CD14-positive monocyte (primary cell): Measurements from ENCODE around the gene RPS15. TPM values are rescaled to one million over a fixed set of nuclear protein-coding genes. Genes with fewer than 3 reads are reported as not detected.

Experiments
- DNase-seq, 3 donors: peaks; one replicate each; pipeline ENCODE4 v3.0.0-alpha.2; 2011 to 2022
- H2AFZ ChIP-seq: 2 replicates; pipeline ENCODE4 v1.6.0; 2012; ENCODE audit warnings: mild to moderate bottlenecking, low read depth, low read length, inconsistent platforms; ENCODE audit not compliant: insufficient read depth, poor library complexity, severe bottlenecking
- H3K27ac ChIP-seq, 2 donors: 1 replicate in 1 of 2; 2 replicates in 1 of 2; pipeline ENCODE4 v1.5.1; 2012 to 2013; ENCODE audit warnings: low read length in 2 of 2, control low read depth in 1 of 2, inconsistent platforms in 1 of 2, low read depth in 1 of 2, mild to moderate bottlenecking in 1 of 2
- H3K27me3 ChIP-seq, 2 donors: one replicate each; pipeline versions ENCODE4 v1.6.0 to v1.6.1; 2011 to 2013; ENCODE audit warnings: low read length in 2 of 2; ENCODE audit not compliant: control insufficient read depth in 2 of 2, insufficient read depth in 2 of 2
- H3K36me3 ChIP-seq, 2 donors: replicated peaks in 1 of 2; 1 replicate in 1 of 2; 2 replicates in 1 of 2; pipeline versions ENCODE4 v1.5.1 to v1.6.1; 2012 to 2013; ENCODE audit warnings: low read length in 2 of 2, control low read depth in 1 of 2, inconsistent platforms in 1 of 2, mild to moderate bottlenecking in 1 of 2; ENCODE audit not compliant: insufficient read depth in 2 of 2, control insufficient read depth in 1 of 2
- H3K4me1 ChIP-seq, 2 donors: 1 replicate in 1 of 2; 2 replicates in 1 of 2; pipeline versions ENCODE4 v1.5.1 to v1.6.1; 2012 to 2013; ENCODE audit warnings: low read length in 2 of 2, control low read depth in 1 of 2, inconsistent platforms in 1 of 2, mild to moderate bottlenecking in 1 of 2, moderate library complexity in 1 of 2; ENCODE audit not compliant: insufficient read depth in 2 of 2, control insufficient read depth in 1 of 2
- H3K4me2 ChIP-seq: replicated peaks from 2 replicates; pipeline ENCODE3; 2012; ENCODE audit warnings: low read length, moderate library complexity, mild to moderate bottlenecking; ENCODE audit not compliant: poor library complexity, severe bottlenecking; ENCODE audit errors: extremely low read depth
- H3K4me3 ChIP-seq, 3 experiments: fragments of 200-600 bp in 1 of 3; sonication (generic) in 1 of 3; replicated peaks in 1 of 3; 1 replicate in 2 of 3; 2 replicates in 1 of 3; pipeline ENCODE4 v1.5.1; 2011 to 2013; ENCODE audit warnings: low read length in 3 of 3, mild to moderate bottlenecking in 3 of 3, control low read depth in 2 of 3, low read depth in 2 of 3, inconsistent platforms in 1 of 3, moderate library complexity in 1 of 3
- H3K79me2 ChIP-seq: 2 replicates; pipeline ENCODE4 v1.6.0; 2012; ENCODE audit warnings: mild to moderate bottlenecking, control low read depth, inconsistent platforms, low read length, moderate library complexity; ENCODE audit not compliant: insufficient read depth
- H3K9ac ChIP-seq: 2 replicates; pipeline ENCODE4 v1.6.0; 2017; ENCODE audit warnings: low read length, mild to moderate bottlenecking; ENCODE audit not compliant: insufficient read depth, poor library complexity, severe bottlenecking
- H3K9me3 ChIP-seq, 2 donors: replicated peaks in 1 of 2; 1 replicate in 1 of 2; 2 replicates in 1 of 2; pipeline versions ENCODE4 v1.5.1 to v1.6.1; 2012 to 2013; ENCODE audit warnings: low read length in 2 of 2, control low read depth in 1 of 2; ENCODE audit not compliant: control insufficient read depth in 1 of 2, insufficient read depth in 1 of 2
- H4K20me1 ChIP-seq: 2 replicates; pipeline ENCODE4 v1.6.0; 2012; ENCODE audit warnings: mild to moderate bottlenecking, low read length, control low read depth, moderate library complexity; ENCODE audit not compliant: insufficient read depth
- H3K27ac Mint-ChIP-seq, 7 donors: one replicate each; pipeline ENCODE4 v1.8.0; 2020; ENCODE audit warnings: mild to moderate bottlenecking in 7 of 7, mixed read lengths in 7 of 7, moderate library complexity in 6 of 7, inconsistent platforms in 2 of 7
- H3K27me3 Mint-ChIP-seq, 3 donors: one replicate each; pipeline ENCODE4 v1.8.0; 2021 to 2022; ENCODE audit warnings: low read depth in 3 of 3, mild to moderate bottlenecking in 3 of 3, mixed read lengths in 3 of 3, moderate library complexity in 3 of 3, inconsistent platforms in 1 of 3
- H3K36me3 Mint-ChIP-seq, 2 donors: one replicate each; pipeline ENCODE4 v1.8.0; 2020; ENCODE audit warnings: mixed read lengths in 2 of 2, inconsistent platforms in 1 of 2, mild to moderate bottlenecking in 1 of 2
- H3K4me1 Mint-ChIP-seq: one replicate; pipeline ENCODE4 v1.8.0; 2020; ENCODE audit warnings: mild to moderate bottlenecking, mixed read lengths
- H3K4me3 Mint-ChIP-seq, 2 donors: one replicate each; pipeline ENCODE4 v1.8.0; 2020; ENCODE audit warnings: mild to moderate bottlenecking in 2 of 2, mixed read lengths in 2 of 2, moderate library complexity in 1 of 2
- H3K9me3 Mint-ChIP-seq, 7 donors: one replicate each; pipeline ENCODE4 v1.8.0; 2020 to 2022; ENCODE audit warnings: mixed read lengths in 7 of 7, mild to moderate bottlenecking in 6 of 7, moderate library complexity in 6 of 7, inconsistent platforms in 2 of 7
- CTCF ChIP-seq: fragments of 200-600 bp; IDR thresholded peaks from one replicate; pipeline ENCODE4 v1.8.0; 2022; ENCODE audit warnings: antibody characterized with exemption, mild to moderate bottlenecking
- WGBS: methylation state at CpG from one replicate; pipeline ENCODE4 v1.1.5; 2013; ENCODE audit warnings: missing lambda C conversion rate; ENCODE audit not compliant: insufficient coverage; 5-methylcytosine and 5-hydroxymethylcytosine counted together
- intact Hi-C, 2 donors: fragments of 100-400 bp; cut with micrococcal nuclease; formaldehyde crosslinking; loops; one replicate each; pipeline versions ENCODE4 v1.15.0 to v1.15.1; 2023
- polyA plus RNA-seq, 3 donors: library from polyadenylated mRNA; depleted of rRNA in 1 of 3; unstranded in 2 of 3; stranded (reverse) in 1 of 3; fragments of 300-500 nt in 2 of 3; fragments of >200 nt in 1 of 3; fragmentation: Illumina TruSeq in 2 of 3; gene quantifications; 1 replicate in 2 of 3; 2 replicates in 1 of 3; pipeline ENCODE4 v1.2.3, GENCODE V29; 2012 to 2021

RPS15 gene
- polyA plus RNA-seq, 3 donors = 1,318 to 3,451 (median 1,526) TPM

GRCh38 chr19:1421958-1422305 lies 16.3 kb upstream of the RPS15 start:
- intact Hi-C loops = no loop called here
- Histone ChIP-seq H3K9ac (no peak overlapping the region), H4K20me1 (peaks cover 96% of the 10 kb centered on the region), H3K9me3 (no peaks in the 10 kb centered on the region), H3K27ac (no peak overlapping the region), H2AFZ (no peak overlapping the region), H3K79me2 (peaks cover 68% of the 10 kb centered on the region), H3K4me2 (no peak overlapping the region), H3K4me3 (no peak overlapping the region), H3K4me1 (no peaks in the 10 kb centered on the region), H3K36me3 (peaks cover 91 to 97% of the 10 kb centered on the region in 2 donors), H3K27me3 (no peaks in the 10 kb centered on the region)
- no peaks in the 10 kb centered on the region for H3K27me3 Mint-ChIP-seq
- no peak overlapping the region for H3K4me3 Mint-ChIP-seq
- no peak for TF ChIP-seq CTCF
- no peak for DNase-seq
- peaks cover 70 to 93% of the 10 kb centered on the region in 2 donors for H3K36me3 Mint-ChIP-seq
- 97% methylated on average over 18 of the region's 22 CpGs for WGBS
- no peaks in the 10 kb centered on the region for H3K9me3 Mint-ChIP-seq
- H3K4me1 Mint-ChIP-seq = peaks cover 2% of the 10 kb centered on the region
- H3K27ac Mint-ChIP-seq = no peak overlapping the region

DNA sequence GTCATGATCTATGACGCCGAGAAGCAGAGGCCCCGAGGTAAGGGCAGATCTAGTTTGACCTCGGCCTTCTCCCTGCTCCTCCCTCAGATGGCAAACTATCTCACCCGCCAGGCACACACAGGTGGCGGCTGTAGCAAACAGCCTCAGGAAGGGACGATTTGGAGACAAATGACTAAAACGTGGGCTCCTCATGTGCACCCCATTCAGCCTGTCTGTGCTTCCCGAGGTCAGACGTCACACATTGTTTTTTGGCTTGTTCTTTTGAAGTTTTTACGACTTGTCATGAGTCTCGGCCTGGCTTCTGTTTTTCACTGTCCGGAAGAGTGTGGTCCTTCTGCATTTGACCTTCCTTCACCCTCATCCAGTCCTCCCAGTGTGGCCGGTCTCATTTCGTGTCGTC lies 15.8 kb upstream of the RPS15 start:
- peaks cover 64% of the 10 kb centered on the region for H3K79me2 ChIP-seq
- 93% methylated on average over 10 of the region's 16 CpGs for WGBS
- Mint-ChIP-seq H3K4me1 (peaks cover under 1% of the 10 kb centered on the region), H3K27me3 (no peaks in the 10 kb centered on the region), H3K4me3 (no peak overlapping the region), H3K36me3 (peaks cover 69 to 91% of the 10 kb centered on the region in 2 donors), H3K9me3 (no peaks in the 10 kb centered on the region), H3K27ac (no peak overlapping the region)
- H2AFZ ChIP-seq = no peak overlapping the region
- H3K4me2 ChIP-seq = no peak overlapping the region
- no peaks in the 10 kb centered on the region for H3K9me3 ChIP-seq
- no peaks in the 10 kb centered on the region for H3K27me3 ChIP-seq
- peaks cover 96% of the 10 kb centered on the region for H4K20me1 ChIP-seq
- peaks cover 91 to 97% of the 10 kb centered on the region in 2 donors for H3K36me3 ChIP-seq
- H3K27ac ChIP-seq = no peak overlapping the region
- no peak overlapping the region for H3K4me3 ChIP-seq
- no peak for DNase-seq
- no peak overlapping the region for H3K9ac ChIP-seq
- TF ChIP-seq CTCF = no peak
- intact Hi-C loops = no loop called here
- H3K4me1 ChIP-seq = no peaks in the 10 kb centered on the region
